ENCODE data around the gene ADO. TPM values are rescaled to one million over a fixed set of nuclear protein-coding genes. Genes with fewer than 3 reads are reported as not detected.

ADO gene
- total and polyA plus RNA-seq, 10 donors: 9.0 to 21.2 (median 18.2) TPM

GRCh38 chr10:62818426-62819011 lies 14.0 kb downstream of the ADO start:
- peak; percentile 89 for DNase-seq
- intact Hi-C loops (cut with DNase I; ENCODE audit: low total_unique reads): loop anchor here (10.0 kb wide), 1 partner anchor 204 kb away; no protein-coding TSS in a partner anchor
- Histone ChIP-seq H3K4me1 (peaks cover 20 to 53% (median 43%) of the 10 kb centered on the region in 6 donors), H3K27me3 (replicated peaks in 1 of 7) (peaks cover 0 to 62% (median 32%) of the 10 kb centered on the region in 7 donors), H3K27ac (no peak overlapping the region), H3K36me3 (no peaks in the 10 kb centered on the region), H3K4me3 (peak overlapping the region; percentile 69 to 98 (median 89)), H3K9me3 (no peaks in the 10 kb centered on the region)
- WGBS, 5 donors: 3 to 6% (median 4%) methylated on average over 25 to 65 of the region's 65 CpGs
- no peak for TF ChIP-seq POLR2AphosphoS5 (IDR thresholded peaks at IDR 0.05)
- no peak for TF ChIP-seq CTCF (IDR thresholded peaks at IDR 0.05 in 8 of 11, conservative IDR thresholded peaks at IDR 0.05 in 3 of 11)
- TF ChIP-seq POLR2A (IDR thresholded peaks at IDR 0.05): no peak

GRCh38 chr10:62819141-62819920 lies 14.8 kb downstream of the ADO start:
- Histone ChIP-seq H3K4me3 (peak overlapping the region in 2 of 8 donors; percentile 85 to 98), H3K36me3 (no peaks in the 10 kb centered on the region), H3K27ac (no peak overlapping the region), H3K9me3 (no peaks in the 10 kb centered on the region), H3K4me1 (peaks cover 20 to 45% (median 40%) of the 10 kb centered on the region in 6 donors), H3K27me3 (replicated peaks in 1 of 7) (peaks cover 0 to 54% (median 32%) of the 10 kb centered on the region in 7 donors)
- intact Hi-C loops (cut with DNase I; ENCODE audit: low total_unique reads): loop anchor here (10.0 kb wide), 1 partner anchor 205 kb away; no protein-coding TSS in a partner anchor
- TF ChIP-seq POLR2AphosphoS5 (IDR thresholded peaks at IDR 0.05): no peak
- no peak for TF ChIP-seq CTCF (IDR thresholded peaks at IDR 0.05 in 8 of 11, conservative IDR thresholded peaks at IDR 0.05 in 3 of 11)
- TF ChIP-seq POLR2A (IDR thresholded peaks at IDR 0.05): no peak
- no peak for DNase-seq
- 42 to 51% (median 48%) methylated on average over 19 of the region's 19 CpGs for WGBS, 5 donors

- Histone ChIP-seq H3K36me3 (no peaks in the 10 kb centered on the region), H3K4me1 (peaks cover 10 to 32% (median 27%) of the 10 kb centered on the region in 6 donors), H3K27me3 (replicated peaks in 1 of 7) (peaks cover 0 to 42% (median 21%) of the 10 kb centered on the region in 7 donors), H3K4me3 (no peak overlapping the region), H3K27ac (no peak overlapping the region), H3K9me3 (no peaks in the 10 kb centered on the region)
- no peak for TF ChIP-seq POLR2AphosphoS5 (IDR thresholded peaks at IDR 0.05)
- no peak for TF ChIP-seq CTCF (IDR thresholded peaks at IDR 0.05 in 8 of 11, conservative IDR thresholded peaks at IDR 0.05 in 3 of 11)
- no peak for TF ChIP-seq POLR2A (IDR thresholded peaks at IDR 0.05)
- 72 to 91% (median 75%) methylated on average over 5 of the region's 5 CpGs for WGBS, 5 donors
- intact Hi-C loops (cut with DNase I; ENCODE audit: low total_unique reads): no loop called here
- DNase-seq: no peak
Observed at GRCh38 chr10:62820586-62820985, 16.1 kb downstream of the ADO start.

GRCh38 chr10:62826273-62826672 lies 21.8 kb downstream of the ADO start:
- 78 to 93% (median 81%) methylated on average over 1 of the region's 1 CpG for WGBS, 5 donors
- intact Hi-C loops (cut with DNase I; ENCODE audit: low total_unique reads): no loop called here
- Histone ChIP-seq H3K27me3 (replicated peaks in 1 of 7) (peaks cover 0 to under 1% (median 0%) of the 10 kb centered on the region in 7 donors), H3K27ac (no peak overlapping the region), H3K4me3 (no peak overlapping the region), H3K4me1 (no peaks in the 10 kb centered on the region), H3K9me3 (no peaks in the 10 kb centered on the region), H3K36me3 (no peaks in the 10 kb centered on the region)
- DNase-seq: no peak
- TF ChIP-seq CTCF (IDR thresholded peaks at IDR 0.05 in 8 of 11, conservative IDR thresholded peaks at IDR 0.05 in 3 of 11): no peak
